IPS-18a (cell line): ENCODE measurements around the gene PPM1A.
A peak's percentile ranks its signal among the peaks of the same experiment; 100 is the strongest.

ENCODE experiments used
- H3K27ac ChIP-seq: one replicate; pipeline ENCODE4 v1.5.1; 2013; ENCODE audit warnings: low read length
- H3K27me3 ChIP-seq: one replicate; pipeline ENCODE4 v1.6.1; 2013; ENCODE audit warnings: mild to moderate bottlenecking, low read length; ENCODE audit not compliant: control insufficient read depth, insufficient read depth
- H3K36me3 ChIP-seq: one replicate; pipeline ENCODE4 v1.6.1; 2013; ENCODE audit warnings: low read depth, low read length; ENCODE audit not compliant: control insufficient read depth
- H3K4me1 ChIP-seq: one replicate; pipeline ENCODE4 v1.6.1; 2013; ENCODE audit warnings: low read depth, low read length; ENCODE audit not compliant: control insufficient read depth
- H3K4me3 ChIP-seq: one replicate; pipeline ENCODE4 v1.5.1; 2013; ENCODE audit warnings: low read length
- H3K9ac ChIP-seq: one replicate; pipeline ENCODE4 v1.6.1; 2013; ENCODE audit warnings: mild to moderate bottlenecking, low read length, moderate library complexity
- H3K9me3 ChIP-seq: one replicate; pipeline ENCODE4 v1.6.1; 2013; ENCODE audit warnings: low read depth, low read length; ENCODE audit not compliant: control insufficient read depth

The PPM1A gene

GRCh38 chr14:60275932-60276331 lies 26.9 kb downstream of the PPM1A start:
- Histone ChIP-seq H3K36me3 (no peaks in the 10 kb centered on the region), H3K4me3 (no peak overlapping the region), H3K27me3 (no peaks in the 10 kb centered on the region), H3K27ac (no peak overlapping the region), H3K4me1 (peaks cover 37% of the 10 kb centered on the region), H3K9ac (no peak overlapping the region), H3K9me3 (no peaks in the 10 kb centered on the region)

- Histone ChIP-seq H3K27ac (no peak overlapping the region), H3K9ac (no peak overlapping the region), H3K27me3 (no peaks in the 10 kb centered on the region), H3K36me3 (no peaks in the 10 kb centered on the region), H3K9me3 (no peaks in the 10 kb centered on the region), H3K4me1 (peaks cover 40% of the 10 kb centered on the region), H3K4me3 (no peak overlapping the region)
Observed at GRCh38 chr14:60276347-60276746, 27.3 kb downstream of the PPM1A start.

- no peaks in the 10 kb centered on the region for H3K36me3 ChIP-seq
- no peak overlapping the region for H3K4me3 ChIP-seq
- H3K27ac ChIP-seq, result peak overlapping the region; percentile 36
- no peak overlapping the region for H3K9ac ChIP-seq
- H3K4me1 ChIP-seq, result peaks cover 39% of the 10 kb centered on the region
- H3K9me3 ChIP-seq, result no peaks in the 10 kb centered on the region
- H3K27me3 ChIP-seq, result no peaks in the 10 kb centered on the region
Observed at GRCh38 chr14:60277605-60278190, 28.7 kb downstream of the PPM1A start.

- Histone ChIP-seq H3K27ac (peak overlapping the region; percentile 36), H3K27me3 (no peaks in the 10 kb centered on the region), H3K4me3 (peak overlapping the region; percentile 11), H3K36me3 (peaks cover 4% of the 10 kb centered on the region), H3K9me3 (no peaks in the 10 kb centered on the region), H3K4me1 (peaks cover 37% of the 10 kb centered on the region), H3K9ac (peak overlapping the region; percentile 7)
Observed at GRCh38 chr14:60278350-60278749, 29.3 kb downstream of the PPM1A start.

GRCh38 chr14:60287452-60287851 lies 38.4 kb downstream of the PPM1A start:
- Histone ChIP-seq H3K36me3 (peaks cover 31% of the 10 kb centered on the region), H3K9ac (no peak overlapping the region), H3K27ac (no peak overlapping the region), H3K4me3 (no peak overlapping the region), H3K9me3 (no peaks in the 10 kb centered on the region), H3K27me3 (no peaks in the 10 kb centered on the region), H3K4me1 (peaks cover 6% of the 10 kb centered on the region)

GRCh38 chr14:60288279-60288678 lies 39.3 kb downstream of the PPM1A start:
- no peak overlapping the region for H3K27ac ChIP-seq
- peaks cover 6% of the 10 kb centered on the region for H3K4me1 ChIP-seq
- H3K27me3 ChIP-seq, result no peaks in the 10 kb centered on the region
- H3K4me3 ChIP-seq, result no peak overlapping the region
- H3K36me3 ChIP-seq, result peaks cover 36% of the 10 kb centered on the region
- no peaks in the 10 kb centered on the region for H3K9me3 ChIP-seq
- H3K9ac ChIP-seq, result no peak overlapping the region

GRCh38 chr14:60294411-60295069 lies 45.5 kb downstream of the PPM1A start:
- H3K9me3 ChIP-seq, result no peaks in the 10 kb centered on the region
- H3K4me3 ChIP-seq, result no peak overlapping the region
- H3K36me3 ChIP-seq, result peaks cover 28% of the 10 kb centered on the region
- H3K4me1 ChIP-seq, result peaks cover 6% of the 10 kb centered on the region
- no peaks in the 10 kb centered on the region for H3K27me3 ChIP-seq
- no peak overlapping the region for H3K27ac ChIP-seq
- H3K9ac ChIP-seq, result no peak overlapping the region

- H3K9me3 ChIP-seq, result no peaks in the 10 kb centered on the region
- H3K27me3 ChIP-seq, result no peaks in the 10 kb centered on the region
- peaks cover 31% of the 10 kb centered on the region for H3K4me1 ChIP-seq
- no peak overlapping the region for H3K4me3 ChIP-seq
- H3K27ac ChIP-seq, result no peak overlapping the region
- no peaks in the 10 kb centered on the region for H3K36me3 ChIP-seq
- H3K9ac ChIP-seq, result no peak overlapping the region
Observed at GRCh38 chr14:60300019-60300418, 51.0 kb downstream of the PPM1A start.

GRCh38 chr14:60301685-60302084 lies 52.7 kb downstream of the PPM1A start:
- no peak overlapping the region for H3K4me3 ChIP-seq
- H3K4me1 ChIP-seq, result peaks cover 29% of the 10 kb centered on the region
- H3K9me3 ChIP-seq, result no peaks in the 10 kb centered on the region
- H3K36me3 ChIP-seq, result no peaks in the 10 kb centered on the region
- H3K9ac ChIP-seq, result no peak overlapping the region
- H3K27ac ChIP-seq, result no peak overlapping the region
- H3K27me3 ChIP-seq, result no peaks in the 10 kb centered on the region

GRCh38 chr14:60302663-60303062 lies 53.6 kb downstream of the PPM1A start:
- no peaks in the 10 kb centered on the region for H3K9me3 ChIP-seq
- peaks cover 29% of the 10 kb centered on the region for H3K4me1 ChIP-seq
- H3K27me3 ChIP-seq, result no peaks in the 10 kb centered on the region
- no peak overlapping the region for H3K27ac ChIP-seq
- no peak overlapping the region for H3K9ac ChIP-seq
- no peaks in the 10 kb centered on the region for H3K36me3 ChIP-seq
- H3K4me3 ChIP-seq, result no peak overlapping the region

GRCh38 chr14:60303745-60304144 lies 54.7 kb downstream of the PPM1A start:
- no peaks in the 10 kb centered on the region for H3K27me3 ChIP-seq
- H3K9me3 ChIP-seq, result no peaks in the 10 kb centered on the region
- H3K4me1 ChIP-seq, result peaks cover 29% of the 10 kb centered on the region
- H3K27ac ChIP-seq, result no peak overlapping the region
- no peaks in the 10 kb centered on the region for H3K36me3 ChIP-seq
- no peak overlapping the region for H3K9ac ChIP-seq
- no peak overlapping the region for H3K4me3 ChIP-seq

GRCh38 chr14:60304509-60304908 lies 55.5 kb downstream of the PPM1A start:
- no peaks in the 10 kb centered on the region for H3K27me3 ChIP-seq
- H3K9me3 ChIP-seq, result no peaks in the 10 kb centered on the region
- no peak overlapping the region for H3K4me3 ChIP-seq
- H3K36me3 ChIP-seq, result no peaks in the 10 kb centered on the region
- H3K9ac ChIP-seq, result no peak overlapping the region
- peaks cover 29% of the 10 kb centered on the region for H3K4me1 ChIP-seq
- no peak overlapping the region for H3K27ac ChIP-seq
